Femur (tissue), 1 donor: ENCODE measurements around the gene ETNK2.

Experiments used
- DNase-seq: peaks from one replicate; pipeline ENCODE4 v3.0.0-alpha.2; 2017

The ETNK2 gene

DNA sequence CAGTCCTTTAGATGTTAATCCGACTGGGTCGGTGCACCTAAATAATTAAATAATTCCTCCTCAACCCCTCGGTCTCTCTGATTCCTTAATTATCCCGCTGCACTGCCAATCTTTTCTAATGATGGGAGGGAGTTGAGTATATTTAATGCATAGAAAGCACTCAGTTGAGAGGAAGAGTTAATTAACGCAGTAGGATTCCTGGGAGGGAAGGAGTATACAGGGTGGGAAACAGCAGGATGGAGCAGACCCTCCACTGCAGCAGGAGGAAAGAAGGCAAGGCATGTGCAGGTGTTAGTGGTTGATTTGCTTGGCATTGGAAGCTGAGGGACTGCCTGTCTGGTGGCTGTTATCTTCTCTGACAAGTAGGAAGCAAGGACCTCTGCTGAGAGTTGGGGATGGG, 24.2 kb upstream of the ETNK2 start:
- DNase-seq = no peak

DNA sequence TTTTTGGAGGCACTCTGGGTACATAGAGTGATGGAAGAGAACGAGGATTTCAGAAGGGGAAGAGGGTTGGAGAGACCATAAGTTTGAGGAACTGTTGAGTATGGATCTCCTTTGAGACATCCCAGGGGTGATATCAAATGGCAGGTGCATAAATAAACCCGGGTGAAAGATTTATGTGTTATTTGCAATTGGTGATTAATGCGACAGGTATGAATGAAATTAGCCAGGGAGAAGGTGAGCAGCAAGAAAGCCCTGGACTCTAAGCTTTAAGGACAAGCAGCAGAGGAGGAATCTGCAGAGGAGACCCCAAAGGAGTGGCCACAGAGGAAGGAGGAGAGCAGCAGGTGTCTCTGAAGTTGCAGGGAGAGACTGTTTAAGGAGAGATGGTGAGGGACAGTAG, 23.1 kb upstream of the ETNK2 start:
- no peak for DNase-seq

DNA sequence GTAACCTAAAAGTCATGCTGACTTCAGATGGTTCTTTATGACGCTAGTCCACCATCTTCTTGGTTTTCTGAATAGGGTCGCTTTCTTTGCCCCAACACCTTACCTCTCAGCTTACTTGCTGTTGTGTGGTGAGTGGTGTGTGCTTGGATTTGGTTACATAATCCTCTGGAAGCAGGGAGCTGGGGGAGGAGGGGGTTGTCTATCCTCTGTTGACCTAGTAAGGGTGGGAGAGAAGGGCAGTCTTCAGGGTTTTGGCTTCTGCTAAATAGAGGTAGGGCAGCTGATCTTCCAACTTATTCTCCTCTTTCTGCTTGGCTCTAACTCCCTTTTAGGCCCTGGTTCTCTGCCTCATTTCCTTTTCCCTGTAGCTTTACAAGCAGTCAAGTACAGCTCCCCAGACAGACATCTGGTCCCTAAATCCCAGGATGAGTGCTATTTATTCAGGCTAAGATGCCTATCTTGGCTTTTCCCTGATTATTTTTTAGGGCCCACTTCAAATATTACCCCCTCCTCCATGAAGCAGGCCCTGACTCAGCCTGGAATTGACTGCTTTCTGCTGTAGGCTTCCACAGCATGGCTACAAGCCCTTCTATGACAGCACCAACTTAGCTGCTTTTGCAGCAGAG, 20.7 kb upstream of the ETNK2 start:
- no peak for DNase-seq

DNA sequence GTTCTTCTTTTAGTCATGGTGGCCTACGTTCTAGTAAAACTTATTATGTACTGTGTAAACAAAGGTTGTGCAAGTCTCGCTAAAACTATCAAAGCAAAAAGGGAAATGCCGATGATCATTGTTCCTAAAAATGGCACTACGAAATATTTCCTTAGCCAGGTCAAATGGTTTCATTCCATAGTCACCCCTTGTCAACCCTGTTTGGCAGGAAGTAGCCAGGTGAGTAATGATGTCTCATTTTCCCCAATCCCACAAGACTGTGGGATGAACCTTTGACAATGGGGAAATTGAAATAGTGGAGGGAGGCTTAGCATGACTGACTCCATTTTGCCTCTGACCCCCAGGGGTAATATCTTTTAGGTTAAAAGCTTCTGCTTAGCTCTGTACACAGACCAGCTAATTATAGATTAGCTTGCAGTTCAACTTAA, 19.9 kb upstream of the ETNK2 start:
- DNase-seq = no peak

DNA sequence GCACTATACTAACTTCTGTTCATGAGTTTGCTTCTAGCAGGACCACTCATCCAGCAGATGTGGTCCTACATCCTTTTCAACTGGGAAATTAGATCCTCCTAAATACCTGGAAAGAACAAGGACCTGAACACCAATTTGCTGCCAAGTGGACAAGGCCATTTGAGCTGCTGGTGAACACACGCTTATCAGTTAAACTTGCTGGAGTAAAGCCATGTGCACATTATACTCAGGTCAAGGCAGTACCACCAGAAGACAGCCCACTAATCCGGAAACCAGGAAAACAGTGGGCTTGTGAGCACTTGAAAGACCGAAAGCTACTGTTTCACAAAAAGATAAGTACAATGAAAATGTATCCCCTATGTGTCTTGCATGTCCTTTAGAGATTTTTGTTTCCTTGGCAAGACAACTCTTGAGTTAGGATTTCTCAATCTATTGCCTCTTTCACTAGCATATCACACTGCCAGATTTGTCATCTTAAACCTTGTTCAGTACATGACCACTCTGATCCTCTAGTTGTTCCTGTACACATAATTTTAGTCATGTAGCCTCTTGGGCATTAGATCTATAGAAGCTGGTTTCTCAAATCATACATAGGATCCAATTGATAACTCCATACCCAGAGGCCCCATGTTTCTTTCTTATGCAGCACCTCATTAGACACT, 18.8 kb upstream of the ETNK2 start:
- no peak for DNase-seq

DNA sequence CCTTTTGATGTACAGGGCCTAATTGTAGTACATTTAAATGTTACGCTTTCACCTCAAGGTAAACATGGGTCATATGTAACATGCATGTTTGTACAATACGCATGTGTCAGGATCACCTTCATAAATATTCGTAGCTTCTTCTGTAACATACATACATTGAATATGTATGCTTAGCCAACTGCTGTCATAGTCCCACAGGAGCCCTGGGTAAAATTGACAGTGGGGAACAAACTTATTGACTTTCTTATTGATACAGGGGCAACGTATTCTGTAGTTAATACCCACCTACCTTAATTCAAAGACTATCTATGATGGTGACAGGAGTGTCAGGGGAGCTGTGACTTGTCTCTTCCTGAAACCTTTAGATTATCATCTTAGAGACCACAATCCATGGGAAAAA, 18.0 kb upstream of the ETNK2 start:
- DNase-seq = no peak

DNA sequence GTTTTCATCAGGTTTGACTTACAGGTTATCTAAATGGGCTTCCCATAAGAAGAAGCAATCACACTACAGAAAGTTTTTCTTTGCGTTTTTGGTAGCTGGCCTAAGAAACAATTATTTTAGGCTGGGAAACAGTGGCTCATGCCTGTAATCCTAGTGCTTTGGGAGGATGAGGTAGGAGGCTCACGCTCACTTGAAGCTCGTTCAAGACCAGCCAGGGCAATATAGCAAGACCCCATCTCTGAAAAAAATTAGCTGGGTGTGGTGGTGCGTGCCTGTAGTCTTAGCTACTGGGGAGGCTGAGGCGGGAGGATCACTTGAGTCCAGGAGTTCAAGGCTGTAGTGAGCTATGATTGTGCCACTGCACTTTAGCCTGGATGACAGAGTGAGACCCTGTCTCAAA, 15.9 kb upstream of the ETNK2 start:
- no peak for DNase-seq

DNA sequence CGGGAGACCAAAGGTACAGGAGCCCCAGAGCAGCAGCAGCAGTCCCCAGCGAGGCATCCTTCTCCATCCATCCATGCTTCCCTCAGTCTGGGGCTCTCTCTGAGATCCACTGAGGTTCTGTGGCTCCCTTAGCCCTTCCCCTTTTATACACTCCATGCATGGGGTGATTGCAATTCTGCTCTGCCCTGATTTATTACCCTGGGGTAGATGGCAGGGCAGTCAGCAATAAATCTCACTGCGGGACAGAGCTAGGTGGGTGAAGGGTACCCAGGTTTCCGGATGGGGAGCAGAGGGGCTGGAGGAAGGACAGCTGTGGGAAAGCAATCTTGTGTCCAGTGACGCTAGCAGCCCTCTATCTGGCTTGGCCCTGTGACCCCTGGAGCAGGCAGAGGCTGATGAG, 14.4 kb upstream of the ETNK2 start, which contains the start of gene REN:
REN (minus strand) TSS at position 119 of the 400 bp plus-strand sequence; CDS start at position 75, 44 bp downstream.
- no peak for DNase-seq

DNA sequence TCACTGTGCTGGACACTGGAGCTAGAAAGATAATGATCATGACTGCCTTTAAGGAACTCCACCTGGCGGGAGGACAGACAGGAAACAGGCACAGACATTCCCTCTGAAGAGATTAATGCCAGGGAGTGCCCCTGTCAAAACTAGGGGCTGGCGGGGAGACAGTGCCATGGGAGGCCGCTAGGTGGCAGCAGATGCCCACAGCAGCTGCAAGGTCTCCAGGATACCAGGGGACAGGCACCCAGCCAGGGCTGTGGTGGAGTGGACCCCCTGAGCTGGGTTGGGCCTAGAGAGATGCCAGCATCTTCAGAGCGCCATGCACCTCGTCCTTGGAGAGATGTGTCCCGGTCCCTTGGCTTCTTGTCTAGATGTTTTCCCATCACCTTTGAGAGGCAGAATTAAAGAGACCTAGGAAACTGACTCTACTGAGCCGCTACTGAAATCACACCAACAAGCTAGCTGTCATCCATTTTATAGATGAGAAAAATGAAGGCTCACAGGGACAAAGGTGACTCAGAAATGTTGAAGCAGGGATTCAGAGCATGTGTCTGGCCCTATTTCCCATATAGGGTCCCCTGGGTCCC, 10.7 kb upstream of the ETNK2 start:
- peak; percentile 88 for DNase-seq

DNA sequence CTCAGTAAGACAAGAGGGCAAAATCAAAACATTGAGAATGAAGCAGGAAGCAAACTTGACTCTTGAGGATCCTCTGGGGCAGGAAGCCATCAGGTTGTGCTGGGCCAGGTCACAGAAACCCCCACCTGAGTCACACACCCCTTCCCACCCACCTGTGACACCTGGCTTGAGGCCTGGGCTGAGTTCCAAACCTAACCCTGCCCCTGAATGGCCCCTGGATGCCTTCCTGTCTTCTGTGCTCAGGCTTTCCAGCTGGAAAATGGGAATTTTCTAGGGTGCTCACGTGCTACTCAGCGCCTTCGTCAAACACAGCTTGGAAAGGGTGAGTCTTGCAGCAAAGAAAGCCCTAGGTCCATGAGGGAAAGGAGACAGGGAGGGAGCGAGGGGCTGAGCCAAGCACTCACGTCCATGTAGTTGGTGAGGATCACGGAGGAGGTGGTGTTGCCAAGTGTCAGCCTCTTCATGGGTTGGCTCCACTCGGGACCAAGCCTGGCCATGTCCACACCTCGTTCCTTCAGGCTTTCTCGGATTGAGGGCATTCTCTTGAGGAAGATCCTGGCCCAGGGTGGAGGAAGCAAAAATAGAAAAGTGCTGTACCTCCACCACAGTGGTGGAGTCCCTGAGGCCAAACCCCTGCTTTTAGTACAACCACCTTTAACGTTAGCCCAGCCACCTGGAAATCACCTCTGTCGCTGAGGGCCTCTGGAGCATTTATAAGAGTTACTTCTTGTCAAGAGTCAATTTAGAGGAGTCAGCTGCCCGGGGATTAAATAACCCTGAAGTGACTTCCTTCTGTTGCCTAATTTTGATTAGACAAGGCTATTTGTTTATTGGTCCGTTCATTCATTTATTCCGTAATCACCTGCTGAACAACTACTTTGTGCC, 10.0 kb upstream of the ETNK2 start:
- DNase-seq = no peak

DNA sequence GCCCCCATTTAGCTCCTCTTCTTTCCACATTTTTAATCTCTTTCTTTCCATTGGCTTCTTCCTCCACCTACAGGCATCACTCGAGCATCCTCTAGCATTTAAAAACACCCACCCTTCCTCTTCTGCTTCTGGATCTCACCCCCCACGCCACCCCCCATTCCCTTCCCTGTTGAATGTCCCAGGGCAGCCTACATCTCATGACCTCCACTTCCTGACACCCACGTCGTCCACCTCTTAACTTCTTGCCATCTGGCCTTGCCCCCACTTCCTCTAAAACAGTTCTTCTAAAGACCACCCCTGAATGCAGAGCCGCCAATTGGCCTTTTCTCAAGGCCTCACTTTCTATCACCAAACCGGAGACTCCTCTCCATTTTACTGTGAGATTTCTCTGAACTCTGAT, 6.1 kb upstream of the ETNK2 start:
- no peak for DNase-seq

DNA sequence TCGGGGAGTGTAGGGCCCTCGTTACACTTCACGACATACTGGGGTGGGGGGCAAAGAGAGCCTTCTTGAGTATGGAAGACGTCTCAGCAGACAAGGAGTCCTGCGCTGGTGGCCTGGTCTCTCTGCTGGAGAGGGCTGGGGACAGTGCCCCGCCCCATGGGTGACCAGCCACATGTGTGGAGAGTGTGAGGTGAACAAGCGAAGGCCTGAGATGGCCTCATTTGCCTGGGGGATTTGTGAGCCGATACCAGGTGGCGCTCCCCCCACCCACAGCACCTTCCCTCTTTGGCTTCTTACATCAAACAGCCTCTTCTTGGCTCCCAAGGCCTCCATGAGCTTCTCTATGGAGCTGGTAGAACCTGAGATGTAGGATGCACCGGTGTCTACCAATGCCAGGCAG, 4.0 kb upstream of the ETNK2 start:
- no peak for DNase-seq

DNA sequence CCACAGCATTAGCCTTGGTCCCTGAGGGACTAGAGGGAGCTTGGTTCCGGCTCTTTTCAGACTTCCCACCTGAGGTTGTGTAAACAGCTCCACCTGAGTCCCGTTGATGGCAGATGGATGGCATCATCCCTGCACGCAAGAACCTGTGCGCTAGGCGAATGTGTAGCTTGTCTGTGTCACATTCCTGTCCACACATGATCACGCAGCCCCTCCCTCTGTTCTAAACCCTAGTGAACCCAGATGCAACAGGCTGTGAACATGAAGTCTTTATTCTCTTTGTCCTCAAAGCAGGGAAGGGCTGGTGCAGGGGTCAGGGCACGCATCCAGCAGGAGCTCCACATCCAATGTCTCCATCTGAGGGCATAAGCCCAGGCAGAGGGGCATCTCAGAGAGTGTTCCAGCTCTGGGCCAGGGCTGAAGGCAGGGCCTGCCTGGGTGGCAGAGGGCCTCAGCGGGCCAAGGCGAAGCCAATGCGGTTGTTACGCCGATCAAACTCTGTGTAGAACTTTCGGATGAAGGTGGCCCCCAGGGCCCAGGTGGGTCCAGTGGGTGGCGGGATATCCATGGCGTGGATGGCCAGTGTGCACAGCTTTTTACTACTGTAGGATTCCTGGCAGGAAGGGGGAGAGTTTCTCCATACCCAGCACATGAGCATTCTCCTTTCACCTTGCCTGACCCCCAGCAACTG, 2.9 kb upstream of the ETNK2 start:
- DNase-seq = no peak

DNA sequence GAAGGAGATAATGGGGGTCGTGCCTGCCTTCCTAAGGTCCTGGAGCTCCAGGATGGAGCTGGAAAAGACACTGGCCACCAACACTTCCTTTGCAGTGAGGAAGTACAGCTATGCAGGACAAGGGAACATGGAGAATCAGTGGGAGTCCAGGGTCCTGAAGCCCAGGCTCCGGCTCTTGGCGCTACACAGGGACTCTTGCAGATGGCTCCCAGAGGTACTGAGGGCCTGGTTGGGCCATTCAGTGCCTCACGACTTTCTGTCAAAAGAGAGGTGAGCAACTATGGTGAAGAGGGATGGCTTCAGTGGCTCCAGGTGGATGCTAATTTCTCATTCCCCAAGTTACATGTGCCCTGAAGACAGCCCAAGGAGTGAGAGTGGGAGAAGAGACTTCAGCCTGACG, 1.8 kb upstream of the ETNK2 start:
- no peak for DNase-seq

DNA sequence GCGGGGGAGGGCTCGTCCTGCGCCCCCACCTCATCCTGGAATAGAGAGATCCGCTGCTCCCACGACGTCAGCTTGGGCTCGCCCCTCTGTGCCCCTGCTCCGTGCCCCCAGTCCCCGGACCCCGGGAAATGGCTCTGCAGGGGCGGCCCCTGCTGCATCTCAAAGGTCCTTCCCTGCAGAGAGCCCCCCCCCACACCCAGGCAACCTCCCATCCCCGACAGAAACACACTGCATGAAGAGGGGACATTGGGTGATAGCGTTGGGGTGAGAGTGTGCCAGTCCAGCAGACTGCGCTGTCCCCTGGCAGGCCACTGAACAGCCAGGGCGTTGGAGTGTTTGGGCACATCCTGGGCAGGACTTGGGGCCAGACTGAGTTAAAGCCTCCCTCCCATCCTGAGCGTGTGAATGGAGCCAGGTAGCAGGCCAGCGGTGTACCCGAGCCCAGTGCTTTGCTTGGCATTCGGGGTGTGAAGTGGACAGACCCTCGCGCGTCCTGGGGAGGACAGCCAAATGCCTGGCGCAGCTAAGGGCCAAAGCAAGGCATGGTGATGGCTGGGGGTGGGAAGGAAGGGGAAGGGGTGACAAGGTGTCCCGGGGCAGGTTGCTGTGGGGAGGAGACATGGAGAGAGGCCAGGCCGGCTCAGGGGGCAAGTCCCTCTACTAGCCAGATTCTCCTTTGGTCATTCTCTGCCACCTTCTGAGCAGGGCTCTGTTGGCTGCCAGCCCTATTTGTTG, 633 bp upstream of the ETNK2 start:
- no peak for DNase-seq

DNA sequence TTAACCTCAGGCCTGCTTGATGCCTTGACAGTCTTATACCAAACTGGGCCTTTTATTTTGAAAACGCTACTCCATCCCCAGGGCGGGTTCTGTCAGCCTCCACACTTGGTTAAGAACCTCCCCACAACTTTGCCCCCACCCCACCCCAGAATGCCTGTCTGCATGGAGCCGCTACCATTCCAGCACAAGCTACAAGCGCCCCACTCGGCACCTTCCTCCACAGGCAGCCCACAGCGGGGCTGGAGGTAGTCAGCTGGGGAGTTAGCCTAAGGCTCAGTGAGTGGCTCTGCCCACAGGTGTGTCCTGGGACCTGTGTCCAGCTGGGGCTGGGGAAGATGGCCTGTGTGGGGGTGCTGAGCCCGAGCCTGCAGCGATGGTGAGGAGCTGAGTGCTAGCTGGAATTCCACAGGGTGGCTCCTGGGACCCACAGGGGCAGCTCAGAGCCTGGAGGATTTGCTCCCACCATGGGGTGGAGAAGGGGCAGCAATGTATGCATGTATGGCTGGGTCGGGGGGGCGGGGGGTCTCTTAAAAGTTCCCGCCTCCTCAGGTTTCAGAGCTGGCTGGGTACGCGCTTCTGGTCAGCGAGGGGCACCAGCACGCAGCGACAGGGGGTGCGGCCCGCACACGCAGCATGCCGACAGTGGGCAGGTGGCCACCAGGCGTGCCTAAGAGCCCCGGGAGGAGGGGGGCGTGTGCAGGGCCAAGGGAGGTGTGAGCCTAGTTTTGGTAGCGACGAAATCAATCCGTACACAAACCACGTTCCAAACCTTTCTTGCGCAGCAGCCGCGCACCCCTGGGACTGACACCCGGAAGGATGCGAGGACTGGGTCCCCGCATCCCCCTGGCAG, 917 bp downstream of the ETNK2 start:
- peak; percentile 35 for DNase-seq

DNA sequence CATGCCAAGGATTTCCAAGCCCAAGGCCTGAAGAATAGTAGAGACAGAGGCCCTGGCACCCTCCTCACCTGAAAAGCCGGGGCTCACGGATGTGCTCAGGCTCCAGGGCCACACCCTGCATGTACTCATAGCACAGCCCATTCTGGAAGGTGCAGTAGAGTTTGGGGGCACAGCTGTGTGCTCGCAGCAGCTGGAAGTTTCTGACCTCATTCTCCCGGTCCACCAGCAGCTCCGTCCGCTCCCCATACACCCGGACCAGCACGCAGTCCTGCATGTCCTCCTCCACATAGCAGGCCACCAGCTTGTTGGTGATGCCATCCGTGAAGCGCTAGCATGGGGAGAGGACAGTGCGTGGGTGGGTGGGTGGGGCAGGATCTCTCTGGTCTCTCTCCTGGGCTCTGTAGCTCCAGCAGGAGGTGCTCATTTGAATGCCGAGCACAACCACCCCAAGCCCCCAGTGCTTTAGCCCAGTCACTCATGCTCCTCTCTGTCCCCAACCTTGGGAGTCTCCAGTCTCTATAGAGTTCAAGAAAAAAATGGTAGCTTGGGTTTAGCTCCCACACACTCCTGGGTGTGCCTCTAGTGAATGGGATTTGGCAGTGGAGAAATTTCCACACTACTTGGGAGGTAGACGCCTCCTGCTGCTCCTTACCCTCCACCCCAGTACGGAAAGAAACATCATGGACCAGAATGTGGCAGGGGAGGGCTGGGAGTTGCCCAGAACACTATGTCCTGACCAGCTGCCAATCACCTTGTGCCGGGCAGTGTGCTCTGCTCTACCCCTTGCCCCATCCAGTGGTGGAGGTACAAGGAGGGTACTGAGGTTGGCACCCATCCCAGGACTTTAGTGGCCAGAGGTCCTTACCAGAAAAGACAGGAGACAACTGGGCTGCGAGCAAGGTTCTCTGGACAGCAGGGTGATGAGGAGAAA, 1.9 kb downstream of the ETNK2 start:
- no peak for DNase-seq

DNA sequence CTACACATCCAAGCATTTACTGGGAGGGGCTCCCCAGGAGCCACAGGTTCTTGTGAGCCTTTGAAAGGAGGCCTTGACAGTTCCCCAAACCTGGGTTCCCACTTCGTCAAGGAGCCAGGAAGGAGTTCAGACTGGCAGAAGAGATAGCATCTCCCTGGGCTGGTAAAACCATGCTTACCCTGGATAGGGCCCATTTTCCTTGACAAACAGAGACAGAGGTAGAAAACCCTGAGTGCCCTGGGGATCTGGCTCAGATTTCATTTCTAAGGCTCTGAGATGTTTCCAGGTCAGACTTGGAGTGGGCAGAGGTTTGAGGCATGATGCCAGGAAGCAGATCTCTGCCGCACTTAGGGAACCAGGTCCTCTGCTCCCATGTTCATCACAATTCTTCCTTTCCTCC, 2.7 kb downstream of the ETNK2 start:
- DNase-seq = no peak

DNA sequence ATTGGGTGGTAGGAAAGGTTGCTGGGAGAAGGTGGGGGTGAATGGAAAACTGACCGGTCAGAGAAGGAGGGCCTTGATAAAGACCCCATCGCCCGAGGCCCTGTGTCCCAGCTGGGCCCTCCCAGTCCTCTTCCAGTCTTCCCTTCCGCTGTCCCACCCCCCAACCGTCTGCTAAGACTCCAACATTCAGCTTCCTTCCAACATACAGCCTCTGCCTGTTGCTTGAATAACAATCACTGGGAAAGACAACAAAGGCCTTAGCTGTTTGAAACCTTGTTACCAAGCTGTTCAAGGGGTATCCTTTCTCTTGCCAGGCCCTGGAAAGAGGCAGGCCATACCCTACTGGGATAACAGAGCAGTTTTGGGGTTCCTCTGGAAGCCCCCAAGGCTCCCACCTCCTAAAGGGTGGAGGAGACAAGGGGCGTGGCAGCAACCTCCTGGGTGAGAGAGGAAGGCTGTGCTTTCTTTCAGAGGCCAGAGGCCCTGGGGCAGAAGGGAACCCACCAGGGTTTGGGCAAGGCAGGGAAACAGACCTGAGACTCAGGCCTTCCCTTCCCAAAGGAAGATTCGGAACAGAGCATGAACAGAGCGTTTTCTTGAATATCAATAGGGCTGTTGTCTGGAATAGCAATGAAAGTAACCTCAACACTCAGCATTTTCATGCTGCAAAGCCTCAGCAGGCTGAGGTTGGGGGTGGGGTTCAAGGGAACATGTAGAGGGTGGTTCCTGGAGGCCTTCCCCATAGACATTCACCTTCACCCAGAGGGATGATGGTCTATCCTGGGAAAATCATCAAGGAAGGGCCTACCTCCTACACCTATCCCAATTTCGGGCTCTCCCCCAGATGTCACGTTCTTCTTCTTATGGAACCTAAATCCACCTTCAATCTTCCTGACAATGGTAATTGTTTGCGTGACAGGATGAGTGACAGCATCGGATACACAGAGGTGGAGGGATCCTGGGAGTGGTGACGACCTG, 4.1 kb downstream of the ETNK2 start:
- DNase-seq = no peak
